GM12878 (cell line): ENCODE data around the gene TMEM14B. TPM values are rescaled to one million over a fixed set of nuclear protein-coding genes. Genes with fewer than 3 reads are reported as not detected.

Experiments used
- ATAC-seq: fragments of 200-7000 bp; cut with Tn5 transposase; 3 replicates; pipeline ENCODE4 v1.9.1; 2020; ENCODE audit warnings: mild to moderate bottlenecking, moderate library complexity
- BruUV-seq: library from RNA; stranded (reverse); fragments of 400-500 nt; replicated peaks from 2 replicates; lab custom pipeline; 2021; lab: Mats Ljungman, UMichigan
- CTCF ChIA-PET: fragments of 300-600 bp; sonication (Branson Sonifier 250); formaldehyde crosslinking; extraction: SDS; loops from one replicate; lab custom pipeline; 2021; ENCODE audit warnings: inconsistent platforms; lab: Yijun Ruan, JAX
- POLR2A ChIA-PET: fragments of 350-600 bp; formaldehyde crosslinking; extraction: SDS; loops from one replicate; lab custom pipeline; 2021; ENCODE audit warnings: inconsistent platforms; lab: Charles Lee
- RAD21 ChIA-PET: fragments of 300-600 bp; sonication (Branson Sonifier 250); formaldehyde crosslinking; loops from one replicate; lab custom pipeline; 2023; ENCODE audit warnings: antibody characterized with exemption; ENCODE audit not compliant: unreplicated experiment; lab: Charles Lee
- SMC1A ChIA-PET: fragments of 300-600 bp; sonication (Branson Sonifier 250); formaldehyde crosslinking; loops from one replicate; lab custom pipeline; 2023; ENCODE audit not compliant: unreplicated experiment, uncharacterized antibody; lab: Charles Lee
- DNase-seq: peaks from one replicate; pipeline ENCODE4 v3.0.0-alpha.2; 2011; ENCODE audit warnings: low read depth, low spot score
- FAIRE-seq: peaks from 3 replicates; lab custom pipeline; 2011; peaks lifted over from hg19 to GRCh38; lab: Jason Lieb, UNC
- H2AFZ ChIP-seq: 2 replicates; pipeline ENCODE4 v1.6.0; 2011; ENCODE audit warnings: low read depth, low read length, control low read depth; ENCODE audit not compliant: control insufficient read depth
- H3K27ac ChIP-seq: 2 replicates; pipeline ENCODE4 v1.5.1; 2011; ENCODE audit warnings: control low read depth; ENCODE audit not compliant: control insufficient read depth, insufficient read depth
- H3K27me3 ChIP-seq, 2 experiments: replicated peaks in 1 of 2; 2 replicates each; pipeline versions ENCODE4 v1.6.0 to v1.6.1; 2011; ENCODE audit warnings: low read length in 1 of 2; ENCODE audit not compliant: control insufficient read depth in 2 of 2, insufficient read depth in 2 of 2
- H3K36me3 ChIP-seq, 2 experiments: 2 replicates each; pipeline ENCODE4 v1.5.1; 2011; ENCODE audit warnings: low read length in 1 of 2; ENCODE audit not compliant: control insufficient read depth in 2 of 2, insufficient read depth in 2 of 2
- H3K4me1 ChIP-seq: 2 replicates; pipeline ENCODE4 v1.6.1; 2011; ENCODE audit warnings: mild to moderate bottlenecking, low read length, moderate library complexity, mixed read lengths; ENCODE audit not compliant: control insufficient read depth, insufficient read depth
- H3K4me2 ChIP-seq: 2 replicates; pipeline ENCODE4 v1.6.0; 2011; ENCODE audit warnings: control low read depth; ENCODE audit not compliant: control insufficient read depth, insufficient read depth
- H3K4me3 ChIP-seq: fragments of 200-600 bp; sonication (generic); 2 replicates; pipeline ENCODE4 v1.5.1; 2016
- H3K79me2 ChIP-seq: 2 replicates; pipeline ENCODE4 v1.6.0; 2011; ENCODE audit warnings: low read length; ENCODE audit not compliant: control insufficient read depth, insufficient read depth
- H3K9ac ChIP-seq: 2 replicates; pipeline ENCODE4 v1.8.0; 2011; ENCODE audit warnings: low read length, control low read depth, mixed read lengths; ENCODE audit not compliant: control insufficient read depth, insufficient read depth
- H3K9me3 ChIP-seq: replicated peaks from 3 replicates; pipeline ENCODE4 v1.5.1; 2011; ENCODE audit warnings: mild to moderate bottlenecking, low read length; ENCODE audit not compliant: control insufficient read depth, insufficient read depth
- H4K20me1 ChIP-seq: 2 replicates; pipeline ENCODE4 v1.6.0; 2011; ENCODE audit not compliant: control insufficient read depth, insufficient read depth
- BACH1 ChIP-seq: fragments of 450-650 bp; IDR thresholded peaks from 2 replicates; pipeline ENCODE4 v1.6.1; 2017; ENCODE audit warnings: mild to moderate bottlenecking, borderline replicate concordance
- CHD4 ChIP-seq: fragments of 200-600 bp; sonication (generic); IDR thresholded peaks from 2 replicates; pipeline ENCODE4 v1.6.1; 2016; ENCODE audit warnings: mild to moderate bottlenecking
- EP300 ChIP-seq, 2 experiments: fragments of 150-350 bp in 1 of 2; IDR thresholded peaks; 2 replicates each; pipeline ENCODE4 v1.6.1; 2011 to 2012; ENCODE audit warnings: low read depth in 2 of 2, low read length in 2 of 2, borderline replicate concordance in 1 of 2, improper control_type of control experiment in 1 of 2, inconsistent platforms in 1 of 2; ENCODE audit not compliant: control insufficient read depth in 1 of 2
- NRF1 ChIP-seq: conservative IDR thresholded peaks from 2 replicates; pipeline ENCODE4 v1.6.1; 2011; ENCODE audit warnings: mild to moderate bottlenecking, low read depth, low read length, improper control_type of control experiment
- ZBTB11 ChIP-seq: fragments of 450-650 bp; formaldehyde crosslinking; IDR thresholded peaks from 2 replicates; pipeline ENCODE4 v1.5.0; 2022; ENCODE audit warnings: mild to moderate bottlenecking, missing genetic modification characterization
- WGBS: methylation state at CpG from one replicate; pipeline ENCODE4 v1.1.6; 2016; ENCODE audit warnings: low lambda C conversion rate; ENCODE audit not compliant: insufficient replicate concordance, insufficient coverage; ENCODE audit errors: missing lambda C conversion rate; 5-methylcytosine and 5-hydroxymethylcytosine counted together
- in situ Hi-C: fragments of 300-500 bp; cut with MboI; formaldehyde crosslinking; loops from 9 replicates; pipeline ENCODE4 v1.14.3; 2018; ENCODE audit warnings: mixed read lengths
- intact Hi-C: fragments of 100-400 bp; cut with micrococcal nuclease; formaldehyde crosslinking; loops from one replicate; pipeline ENCODE4 v1.14.2; 2022; ENCODE audit not compliant: unreplicated experiment
- polyA plus RNA-seq, 11 experiments: library from polyadenylated mRNA; depleted of rRNA in 4 of 11; unstranded in 6 of 11; stranded (reverse) in 5 of 11; fragments of >200 nt; fragmentation: Nextera tagmentation in 4 of 11; fragmentation: Illumina TruSeq in 1 of 11; extraction: Ambion mirVana in 4 of 11; extraction: Trizol in 1 of 11; gene quantifications; 1 replicate in 1 of 11; 2 replicates in 10 of 11; pipeline versions ENCODE4 v1.2.1 to v1.2.3, GENCODE V29; 2011 to 2016; ENCODE audit warnings: inconsistent platforms in 2 of 11, missing spikeins in 2 of 11, low read depth in 1 of 11
- total RNA-seq, 4 experiments: library from RNA; depleted of rRNA in 3 of 4; stranded (reverse); fragments of >200 nt in 3 of 4; fragmentation: Illumina TruSeq in 1 of 4; extraction: Trizol in 1 of 4; gene quantifications; 2 replicates each; pipeline versions ENCODE4 v1.2.1 to v1.2.3, GENCODE V29; 2013 to 2021

TMEM14B gene
- total and polyA plus RNA-seq, 10 of the 15 experiments (the other 5 are each of a cell fraction or from before 2014, with no cell fraction given), result 80.5 to 399 (median 136) TPM

GRCh38 chr6:10723567-10723881 lies 24.1 kb upstream of the TMEM14B start:
- Histone ChIP-seq H2AFZ (peak overlapping the region; percentile 68), H3K4me1 (peaks cover 4% of the 10 kb centered on the region), H3K4me3 (peak overlapping the region; percentile 97)
- intact Hi-C loops, result loop anchor here (1.0 to 10.0 kb wide), 2 partner anchors 24 to 189 kb away; partner anchors contain the start of gene TMEM14B
- POLR2A ChIA-PET, result interaction anchor here (0.6 to 6.0 kb wide), 4 partner anchors 24 to 1580 kb away, joined by 4 to 40 read pairs (median 5); partner anchors contain the start of genes C6orf52, PAK1IP1 and TMEM14B
- RAD21 ChIA-PET, result interaction anchor here (0.6 to 1.5 kb wide), 4 partner anchors 24 to 245 kb away, joined by 3 to 7 read pairs (median 4); partner anchors contain the start of genes C6orf52, PAK1IP1 and TMEM14B
- TF ChIP-seq EP300 (IDR thresholded peaks at IDR 0.05; ENCODE audit: borderline replicate concordance in 1 of 2, control insufficient read depth in 1 of 2, low read depth in 2 of 2, low read length in 2 of 2), result no peak
- no peak for TF ChIP-seq BACH1
- TF ChIP-seq ZBTB11, result no peak
- TF ChIP-seq CHD4, result no peak
- no peak for TF ChIP-seq NRF1
- TF ChIP-seq, all 136 proteins: peak for 0
- Histone ChIP-seq H3K79me2 (peaks cover 13% of the 10 kb centered on the region), H3K27me3 (no peaks in the 10 kb centered on the region), H3K9me3 (peaks cover 6% of the 10 kb centered on the region), H3K4me2 (peak overlapping the region; percentile 61), H3K9ac (peak overlapping the region; percentile 90), H4K20me1 (no peaks in the 10 kb centered on the region), H3K36me3 (no peaks in the 10 kb centered on the region; a peak in 1 of 4 replicates), H3K27ac (peak overlapping the region; percentile 63)
- peak; percentile 1; the same call in 1 of the 3 replicates for ATAC-seq
- 55% methylated on average over 7 of the region's 7 CpGs for WGBS
- no TSS peak for BruUV-seq
- DNase-seq, result no peak
- in situ Hi-C loops, result no loop called here
- CTCF ChIA-PET, result interaction anchor here (0.8 to 2.1 kb wide), 3 partner anchors 24 to 212 kb away, joined by 3 to 11 read pairs (median 5); partner anchors contain the start of gene TMEM14B
- no peak for FAIRE-seq
- SMC1A ChIA-PET, result interaction anchor here (0.8 to 4.1 kb wide), 5 partner anchors 18 to 213 kb away, joined by 3 to 46 read pairs (median 5); partner anchors contain the start of genes C6orf52, PAK1IP1 and TMEM14B
